ENCODE data around the gene UNC5C. TPM values are rescaled to one million over a fixed set of nuclear protein-coding genes. Genes with fewer than 3 reads are reported as not detected.

The UNC5C gene
- total and polyA plus RNA-seq, 5 donors from 2014 or later = 0.01 to 0.13 TPM; not detected in 3

DNA sequence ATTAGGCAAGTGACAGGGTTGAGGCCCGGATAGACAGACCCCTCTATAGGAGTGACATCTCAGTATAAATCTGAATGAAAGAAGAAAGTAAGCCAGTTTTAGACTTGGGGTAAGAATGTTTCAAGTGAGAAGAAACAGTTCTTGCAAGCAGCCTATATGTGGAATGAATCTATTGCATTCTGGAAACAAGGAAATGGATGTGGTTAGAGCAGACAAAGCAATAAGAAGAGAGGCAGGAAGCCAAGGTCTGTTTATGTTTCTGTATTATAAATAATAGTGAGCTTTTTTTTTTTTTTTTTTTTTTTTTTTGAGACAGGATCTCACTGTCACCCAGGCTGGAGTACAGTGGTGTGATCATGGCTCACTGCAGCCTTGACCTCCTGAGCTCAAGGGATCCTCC, 255.8 kb downstream of the UNC5C start:
- H3K4me3 Mint-ChIP-seq = peak overlapping the region in 3 of 4 donors; percentile 2 to 50 (median 21)
- H3K36me3 Mint-ChIP-seq = no peaks in the 10 kb centered on the region
- H3K27ac Mint-ChIP-seq = no peak overlapping the region

DNA sequence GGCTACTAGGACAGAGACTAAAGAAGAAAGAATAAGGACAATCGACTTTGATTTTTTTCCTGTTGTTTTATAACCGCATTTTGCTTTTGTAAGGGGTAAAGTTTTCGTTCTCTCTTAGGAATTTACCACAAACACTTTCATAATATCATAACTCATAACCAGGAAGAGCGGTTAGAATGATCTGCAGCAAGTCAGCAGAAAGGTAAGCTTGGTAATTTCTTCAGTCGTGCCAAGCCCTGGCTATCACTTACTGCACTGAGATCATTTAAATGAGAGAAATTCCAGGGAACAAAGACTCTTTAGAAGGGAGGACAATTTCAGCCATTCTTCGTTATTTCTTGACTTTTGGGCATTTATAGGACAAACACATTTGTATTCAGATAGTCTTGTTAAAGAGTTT, 258.1 kb downstream of the UNC5C start:
- H3K9me3 ChIP-seq (ENCODE audit: control insufficient read depth in 2 of 2, low read length in 2 of 2) = no peaks in the 10 kb centered on the region
- H3K27me3 ChIP-seq (ENCODE audit: control insufficient read depth, insufficient read depth, low read length) = no peaks in the 10 kb centered on the region
- no peaks in the 10 kb centered on the region for H3K27me3 Mint-ChIP-seq
- DNase-seq (peak in 1 of 3 donors; percentile 3), ATAC-seq (ENCODE audit: low read depth in 2 of 2) (no peak)
- H3K27ac Mint-ChIP-seq = peak overlapping the region in 1 of 3 donors; percentile 33
- no peak overlapping the region for H3K4me3 ChIP-seq (ENCODE audit: low read depth, low read length)
- H3K4me1 Mint-ChIP-seq = peaks cover 4 to 48% (median 18%) of the 10 kb centered on the region in 4 donors
- H3K36me3 ChIP-seq (ENCODE audit: control insufficient read depth, insufficient read depth, low read length) = no peaks in the 10 kb centered on the region
- no peaks in the 10 kb centered on the region for H3K36me3 Mint-ChIP-seq
- peaks cover 4% of the 10 kb centered on the region for H3K4me1 ChIP-seq (ENCODE audit: control insufficient read depth, insufficient read depth, low read length, poor library complexity, severe bottlenecking)
- peaks cover 0 to 3% (median 0%) of the 10 kb centered on the region in 7 donors for H3K9me3 Mint-ChIP-seq
- H3K4me3 Mint-ChIP-seq = no peak overlapping the region
- no peak overlapping the region for H3K27ac ChIP-seq (ENCODE audit: insufficient read depth, low read length, poor library complexity, severe bottlenecking)

More for the DNA sequence above, 255.8 kb downstream of the UNC5C start:
- Histone ChIP-seq H3K27me3 (ENCODE audit: control insufficient read depth, insufficient read depth, low read length) (no peaks in the 10 kb centered on the region), H3K4me1 (ENCODE audit: control insufficient read depth, insufficient read depth, low read length, poor library complexity, severe bottlenecking) (peaks cover 4% of the 10 kb centered on the region), H3K4me3 (ENCODE audit: low read depth, low read length) (no peak overlapping the region), H3K36me3 (ENCODE audit: control insufficient read depth, insufficient read depth, low read length) (no peaks in the 10 kb centered on the region), H3K9me3 (ENCODE audit: control insufficient read depth in 2 of 2, low read length in 2 of 2) (no peaks in the 10 kb centered on the region), H3K27ac (ENCODE audit: insufficient read depth, low read length, poor library complexity, severe bottlenecking) (no peak overlapping the region)
- H3K4me1 Mint-ChIP-seq = peaks cover 4 to 48% (median 18%) of the 10 kb centered on the region in 4 donors
- ATAC-seq (ENCODE audit: low read depth in 2 of 2) = peak in 1 of 2 donors; percentile 47
- DNase-seq = peak in 2 of 3 donors; percentile 24 to 53
- H3K27me3 Mint-ChIP-seq = no peaks in the 10 kb centered on the region
- H3K9me3 Mint-ChIP-seq = peaks cover 0 to 5% (median 0%) of the 10 kb centered on the region in 7 donors

GRCh38 chr4:95289028-95289634, 259.6 kb downstream of the UNC5C start:
- Histone ChIP-seq H3K27ac (ENCODE audit: insufficient read depth, low read length, poor library complexity, severe bottlenecking) (no peak overlapping the region), H3K9me3 (ENCODE audit: control insufficient read depth in 2 of 2, low read length in 2 of 2) (no peaks in the 10 kb centered on the region), H3K36me3 (ENCODE audit: control insufficient read depth, insufficient read depth, low read length) (no peaks in the 10 kb centered on the region), H3K4me1 (ENCODE audit: control insufficient read depth, insufficient read depth, low read length, poor library complexity, severe bottlenecking) (peaks cover 4% of the 10 kb centered on the region), H3K27me3 (ENCODE audit: control insufficient read depth, insufficient read depth, low read length) (no peaks in the 10 kb centered on the region), H3K4me3 (ENCODE audit: low read depth, low read length) (no peak overlapping the region)
- Mint-ChIP-seq H3K4me1 (peaks cover 4 to 40% (median 18%) of the 10 kb centered on the region in 4 donors), H3K9me3 (peaks cover 0 to 3% (median 0%) of the 10 kb centered on the region in 7 donors), H3K4me3 (no peak overlapping the region), H3K27me3 (no peaks in the 10 kb centered on the region), H3K27ac (no peak overlapping the region), H3K36me3 (no peaks in the 10 kb centered on the region)
- ATAC-seq (ENCODE audit: low read depth in 2 of 2) (peak; percentile 31 to 51), DNase-seq (peak in 1 of 3 donors; percentile 29)

DNA sequence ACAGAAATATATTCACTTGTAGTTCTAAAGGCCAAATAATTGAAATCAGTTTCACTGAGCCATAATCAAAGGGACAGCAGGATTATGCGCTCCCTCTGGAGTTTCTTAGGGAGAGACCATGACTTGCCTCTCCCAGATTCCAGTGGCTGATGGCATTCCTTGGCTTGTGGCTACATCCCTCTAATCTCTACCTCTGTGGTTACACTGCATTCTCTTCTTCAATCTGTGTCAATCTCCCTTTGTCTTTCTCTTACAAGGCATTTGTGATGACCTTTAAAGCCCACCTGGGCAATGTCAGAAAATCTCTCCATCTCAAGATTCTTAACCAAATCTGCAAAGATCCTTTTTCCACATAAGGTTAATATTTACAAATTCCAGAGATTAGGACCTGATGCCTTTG, 260.2 kb downstream of the UNC5C start:
- H3K9me3 ChIP-seq (ENCODE audit: control insufficient read depth in 2 of 2, low read length in 2 of 2) = no peaks in the 10 kb centered on the region
- H3K4me1 Mint-ChIP-seq = peaks cover 4 to 36% (median 15%) of the 10 kb centered on the region in 4 donors
- no peak overlapping the region for H3K4me3 ChIP-seq (ENCODE audit: low read depth, low read length)
- peak overlapping the region in 1 of 3 donors; percentile 26 for H3K27ac Mint-ChIP-seq
- no peaks in the 10 kb centered on the region for H3K27me3 ChIP-seq (ENCODE audit: control insufficient read depth, insufficient read depth, low read length)
- ATAC-seq (ENCODE audit: low read depth in 2 of 2) (no peak), DNase-seq (no peak)
- peaks cover 4% of the 10 kb centered on the region for H3K4me1 ChIP-seq (ENCODE audit: control insufficient read depth, insufficient read depth, low read length, poor library complexity, severe bottlenecking)
- H3K36me3 Mint-ChIP-seq = no peaks in the 10 kb centered on the region
- H3K27me3 Mint-ChIP-seq = no peaks in the 10 kb centered on the region
- H3K36me3 ChIP-seq (ENCODE audit: control insufficient read depth, insufficient read depth, low read length) = no peaks in the 10 kb centered on the region
- peaks cover 0 to under 1% (median 0%) of the 10 kb centered on the region in 7 donors for H3K9me3 Mint-ChIP-seq
- no peak overlapping the region for H3K4me3 Mint-ChIP-seq
- H3K27ac ChIP-seq (ENCODE audit: insufficient read depth, low read length, poor library complexity, severe bottlenecking) = no peak overlapping the region

- Histone ChIP-seq H3K27me3 (ENCODE audit: control insufficient read depth, insufficient read depth, low read length) (no peaks in the 10 kb centered on the region), H3K36me3 (ENCODE audit: control insufficient read depth, insufficient read depth, low read length) (no peaks in the 10 kb centered on the region), H3K27ac (ENCODE audit: insufficient read depth, low read length, poor library complexity, severe bottlenecking) (no peak overlapping the region), H3K4me3 (ENCODE audit: low read depth, low read length) (no peak overlapping the region), H3K9me3 (ENCODE audit: control insufficient read depth in 2 of 2, low read length in 2 of 2) (no peaks in the 10 kb centered on the region), H3K4me1 (ENCODE audit: control insufficient read depth, insufficient read depth, low read length, poor library complexity, severe bottlenecking) (peaks cover 4% of the 10 kb centered on the region)
- Mint-ChIP-seq H3K4me3 (no peak overlapping the region), H3K27me3 (no peaks in the 10 kb centered on the region), H3K4me1 (peaks cover 0 to 18% (median 11%) of the 10 kb centered on the region in 4 donors), H3K27ac (no peak overlapping the region), H3K9me3 (peaks cover 0 to 9% (median 0%) of the 10 kb centered on the region in 7 donors), H3K36me3 (peaks cover 4% of the 10 kb centered on the region)
- ATAC-seq (ENCODE audit: low read depth in 2 of 2) (no peak), DNase-seq (no peak)
Observed at GRCh38 chr4:95285797-95286196, 263.0 kb downstream of the UNC5C start.

DNA sequence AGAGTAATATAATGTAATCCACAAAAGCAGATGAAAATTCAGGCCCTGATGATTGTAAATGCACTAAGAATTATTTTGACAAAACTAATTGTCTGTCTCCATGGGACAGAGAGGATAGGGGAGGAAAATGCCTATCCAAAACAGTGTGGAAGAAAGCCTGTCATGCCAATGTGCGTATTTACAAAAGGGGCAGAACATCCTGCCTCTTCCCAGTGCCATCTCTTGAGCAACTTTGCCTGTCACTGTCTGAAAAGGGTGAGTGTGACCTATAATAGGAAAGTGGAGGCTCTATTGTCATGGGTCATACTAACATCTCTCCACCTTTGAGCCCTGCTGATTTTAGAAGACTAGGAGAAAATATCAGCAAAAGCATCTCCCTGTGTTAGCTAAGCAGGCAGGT, 264.1 kb downstream of the UNC5C start:
- H3K4me3 ChIP-seq (ENCODE audit: low read depth, low read length) = no peak overlapping the region
- peaks cover 4% of the 10 kb centered on the region for H3K36me3 Mint-ChIP-seq
- H3K27me3 ChIP-seq (ENCODE audit: control insufficient read depth, insufficient read depth, low read length) = no peaks in the 10 kb centered on the region
- no peak overlapping the region for H3K27ac ChIP-seq (ENCODE audit: insufficient read depth, low read length, poor library complexity, severe bottlenecking)
- peaks cover 0 to 11% (median 0%) of the 10 kb centered on the region in 7 donors for H3K9me3 Mint-ChIP-seq
- DNase-seq = no peak
- H3K27me3 Mint-ChIP-seq = no peaks in the 10 kb centered on the region
- peaks cover 3% of the 10 kb centered on the region for H3K4me1 ChIP-seq (ENCODE audit: control insufficient read depth, insufficient read depth, low read length, poor library complexity, severe bottlenecking)
- no peak for ATAC-seq (ENCODE audit: low read depth in 2 of 2)
- H3K27ac Mint-ChIP-seq = no peak overlapping the region
- H3K9me3 ChIP-seq (ENCODE audit: control insufficient read depth in 2 of 2, low read length in 2 of 2) = no peaks in the 10 kb centered on the region
- H3K4me3 Mint-ChIP-seq = no peak overlapping the region
- no peaks in the 10 kb centered on the region for H3K36me3 ChIP-seq (ENCODE audit: control insufficient read depth, insufficient read depth, low read length)
- peaks cover 0 to 12% (median 5%) of the 10 kb centered on the region in 4 donors for H3K4me1 Mint-ChIP-seq

- DNase-seq = no peak
- Histone ChIP-seq H3K4me1 (ENCODE audit: control insufficient read depth, insufficient read depth, low read length, poor library complexity, severe bottlenecking) (no peaks in the 10 kb centered on the region), H3K4me3 (ENCODE audit: low read depth, low read length) (no peak overlapping the region), H3K27ac (ENCODE audit: insufficient read depth, low read length, poor library complexity, severe bottlenecking) (no peak overlapping the region), H3K9me3 (ENCODE audit: control insufficient read depth in 2 of 2, low read length in 2 of 2) (no peaks in the 10 kb centered on the region), H3K36me3 (ENCODE audit: control insufficient read depth, insufficient read depth, low read length) (no peaks in the 10 kb centered on the region), H3K27me3 (ENCODE audit: control insufficient read depth, insufficient read depth, low read length) (no peaks in the 10 kb centered on the region)
- ATAC-seq (ENCODE audit: low read depth in 2 of 2) = no peak
- peaks cover 4% of the 10 kb centered on the region for H3K36me3 Mint-ChIP-seq
- H3K27me3 Mint-ChIP-seq = no peaks in the 10 kb centered on the region
- H3K4me3 Mint-ChIP-seq = no peak overlapping the region
- no peaks in the 10 kb centered on the region for H3K4me1 Mint-ChIP-seq
- peaks cover 0 to 11% (median 0%) of the 10 kb centered on the region in 7 donors for H3K9me3 Mint-ChIP-seq
- no peak overlapping the region for H3K27ac Mint-ChIP-seq
Observed at GRCh38 chr4:95283320-95283719, 265.5 kb downstream of the UNC5C start.

DNA sequence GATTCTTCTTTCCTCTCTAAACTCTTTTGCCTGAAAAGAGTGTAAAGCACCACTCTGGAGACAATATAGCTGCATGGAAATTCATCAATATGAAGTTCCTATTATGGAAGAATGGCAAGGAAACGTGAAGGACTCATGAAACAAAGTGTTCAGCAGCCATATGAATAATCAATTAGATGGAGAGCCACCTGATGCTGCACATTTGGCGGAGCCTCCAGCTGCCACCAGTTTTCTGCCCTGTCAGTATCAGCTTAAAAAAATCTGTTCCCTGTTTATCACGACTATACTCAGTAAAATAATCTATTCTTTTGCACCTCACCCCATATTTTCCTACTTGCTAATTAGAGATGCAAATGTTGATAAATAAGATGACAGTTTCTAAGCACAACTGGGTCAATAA, 276.0 kb downstream of the UNC5C start:
- Histone ChIP-seq H3K27me3 (ENCODE audit: control insufficient read depth, insufficient read depth, low read length) (no peaks in the 10 kb centered on the region), H3K36me3 (ENCODE audit: control insufficient read depth, insufficient read depth, low read length) (no peaks in the 10 kb centered on the region), H3K9me3 (ENCODE audit: control insufficient read depth in 2 of 2, low read length in 2 of 2) (no peaks in the 10 kb centered on the region), H3K27ac (ENCODE audit: insufficient read depth, low read length, poor library complexity, severe bottlenecking) (no peak overlapping the region), H3K4me1 (ENCODE audit: control insufficient read depth, insufficient read depth, low read length, poor library complexity, severe bottlenecking) (no peaks in the 10 kb centered on the region), H3K4me3 (ENCODE audit: low read depth, low read length) (no peak overlapping the region)
- peak overlapping the region in 1 of 3 donors; percentile 12 for H3K27ac Mint-ChIP-seq
- no peaks in the 10 kb centered on the region for H3K27me3 Mint-ChIP-seq
- ATAC-seq (ENCODE audit: low read depth in 2 of 2) (no peak), DNase-seq (no peak)
- peaks cover 0 to 4% (median 0%) of the 10 kb centered on the region in 7 donors for H3K9me3 Mint-ChIP-seq
- no peak overlapping the region for H3K4me3 Mint-ChIP-seq
- H3K4me1 Mint-ChIP-seq = no peaks in the 10 kb centered on the region
- peaks cover 5% of the 10 kb centered on the region for H3K36me3 Mint-ChIP-seq
